Lower lobe of right lung (tissue), 2 donors: Measurements from ENCODE around the gene CIC. TPM values are rescaled to one million over a fixed set of nuclear protein-coding genes. Genes with fewer than 3 reads are reported as not detected.
A peak's percentile ranks its signal among the peaks of the same experiment; 100 is the strongest.

Source experiments
- ATAC-seq, 2 donors: fragments of 200-7000 bp; cut with Tn5 transposase; one replicate each; pipeline ENCODE4 v1.9.1; 2020 to 2022; ENCODE audit warnings: mild to moderate bottlenecking in 2 of 2, moderate library complexity in 2 of 2
- DNase-seq: peaks from one replicate; pipeline ENCODE4 v3.0.0-alpha.2; 2020
- H3K27ac ChIP-seq: fragments of 200-600 bp; one replicate; pipeline ENCODE4 v1.8.0; 2022
- H3K27me3 ChIP-seq: fragments of 200-600 bp; one replicate; pipeline ENCODE4 v1.8.0; 2022; ENCODE audit warnings: low read depth
- H3K36me3 ChIP-seq: fragments of 200-600 bp; one replicate; pipeline ENCODE4 v1.8.0; 2022; ENCODE audit warnings: mild to moderate bottlenecking
- H3K4me1 ChIP-seq: fragments of 200-600 bp; one replicate; pipeline ENCODE4 v1.8.0; 2022
- H3K4me3 ChIP-seq: fragments of 200-600 bp; one replicate; pipeline ENCODE4 v1.8.0; 2022; ENCODE audit warnings: mild to moderate bottlenecking
- H3K9me3 ChIP-seq: fragments of 200-600 bp; one replicate; pipeline ENCODE4 v1.8.0; 2022
- CTCF ChIP-seq: fragments of 200-600 bp; IDR thresholded peaks from one replicate; pipeline ENCODE4 v1.8.0; 2022; ENCODE audit warnings: antibody characterized with exemption, mild to moderate bottlenecking
- intact Hi-C: fragments of 100-400 bp; cut with DNase I; formaldehyde crosslinking; loops from one replicate; pipeline ENCODE4 v1.11.0; 2022
- total RNA-seq: library from RNA; stranded (reverse); fragmentation: NEBNext Ultra II Directional; extraction: Animal tissue kit (Norgen Biotek cat#: 25700); gene quantifications from one replicate; pipeline ENCODE4 v1.2.1, GENCODE V29; 2021
- donor health status: DM: no; HTN: yes; CAD: no; lungs with severe emphysema.

Gene CIC
- total RNA-seq, 1 donor from 2014 or later = 67.9 TPM

- H3K4me3 ChIP-seq = peak overlapping the region; percentile 65
- TF ChIP-seq CTCF = no peak
- ATAC-seq = no peak
These were observed 34.0 kb downstream of the CIC start for GRCh38 chr19:42303101-42303464.

GRCh38 chr19:42303876-42304275 lies 34.8 kb downstream of the CIC start:
- no peaks in the 10 kb centered on the region for H3K9me3 ChIP-seq
- TF ChIP-seq CTCF = no peak
- DNase-seq (no peak), ATAC-seq (no peak)
- intact Hi-C loops = no loop called here
- no peak overlapping the region for H3K4me3 ChIP-seq
- no peaks in the 10 kb centered on the region for H3K36me3 ChIP-seq
- no peak overlapping the region for H3K27ac ChIP-seq
- peaks cover 14% of the 10 kb centered on the region for H3K4me1 ChIP-seq
- H3K27me3 ChIP-seq = no peaks in the 10 kb centered on the region

More at GRCh38 chr19:42303101-42303464, 34.0 kb downstream of the CIC start:
- no peak for DNase-seq
- Histone ChIP-seq H3K9me3 (no peaks in the 10 kb centered on the region), H3K36me3 (no peaks in the 10 kb centered on the region), H3K27me3 (no peaks in the 10 kb centered on the region), H3K4me1 (peaks cover 14% of the 10 kb centered on the region), H3K27ac (no peak overlapping the region)
- intact Hi-C loops = no loop called here

- Histone ChIP-seq H3K4me1 (peaks cover 10% of the 10 kb centered on the region), H3K27me3 (peaks cover 8% of the 10 kb centered on the region), H3K36me3 (no peaks in the 10 kb centered on the region), H3K4me3 (no peak overlapping the region), H3K9me3 (no peaks in the 10 kb centered on the region), H3K27ac (no peak overlapping the region)
- intact Hi-C loops = no loop called here
- ATAC-seq (no peak), DNase-seq (no peak)
- no peak for TF ChIP-seq CTCF
These were observed 37.6 kb downstream of the CIC start for GRCh38 chr19:42306646-42307045.

- Histone ChIP-seq H3K27ac (no peak overlapping the region), H3K4me1 (no peaks in the 10 kb centered on the region), H3K9me3 (no peaks in the 10 kb centered on the region), H3K27me3 (peaks cover 37% of the 10 kb centered on the region), H3K4me3 (no peak overlapping the region), H3K36me3 (no peaks in the 10 kb centered on the region)
- ATAC-seq (no peak), DNase-seq (no peak)
- intact Hi-C loops = no loop called here
- TF ChIP-seq CTCF = no peak
These were observed 40.6 kb downstream of the CIC start for GRCh38 chr19:42309686-42310085.

- Histone ChIP-seq H3K36me3 (no peaks in the 10 kb centered on the region), H3K27ac (no peak overlapping the region), H3K4me3 (no peak overlapping the region), H3K4me1 (peaks cover 4% of the 10 kb centered on the region), H3K9me3 (no peaks in the 10 kb centered on the region), H3K27me3 (peaks cover 37% of the 10 kb centered on the region)
- no peak for TF ChIP-seq CTCF
- intact Hi-C loops = no loop called here
- DNase-seq (no peak), ATAC-seq (no peak)
These were observed 42.6 kb downstream of the CIC start for GRCh38 chr19:42311657-42312056.

GRCh38 chr19:42312370-42312769 lies 43.3 kb downstream of the CIC start:
- intact Hi-C loops = no loop called here
- H3K4me3 ChIP-seq = no peak overlapping the region
- peaks cover 9% of the 10 kb centered on the region for H3K4me1 ChIP-seq
- no peak overlapping the region for H3K27ac ChIP-seq
- no peak for DNase-seq
- TF ChIP-seq CTCF = no peak
- no peaks in the 10 kb centered on the region for H3K9me3 ChIP-seq
- no peaks in the 10 kb centered on the region for H3K36me3 ChIP-seq
- H3K27me3 ChIP-seq = peaks cover 37% of the 10 kb centered on the region
- no peak for ATAC-seq
